Body of pancreas (tissue), 4 donors: ENCODE measurements around the gene B3GLCT.

Source experiments
- POLR2A ChIP-seq, 3 donors: fragments of 450-650 bp; IDR thresholded peaks; one replicate each; pipeline ENCODE4 v1.6.1; 2016; ENCODE audit warnings: antibody characterized with exemption in 3 of 3, mild to moderate bottlenecking in 2 of 3
- TF ChIP-seq, protein P1 (sequence below), 7 experiments: fragments of 450-650 bp in 4 of 7; fragments of 200-600 bp in 3 of 7; sonication (generic) in 3 of 7; IDR thresholded peaks; one replicate each; pipeline ENCODE4 v1.5.1; 2016 to 2019; ENCODE audit warnings: antibody characterized with exemption in 7 of 7

DNA sequence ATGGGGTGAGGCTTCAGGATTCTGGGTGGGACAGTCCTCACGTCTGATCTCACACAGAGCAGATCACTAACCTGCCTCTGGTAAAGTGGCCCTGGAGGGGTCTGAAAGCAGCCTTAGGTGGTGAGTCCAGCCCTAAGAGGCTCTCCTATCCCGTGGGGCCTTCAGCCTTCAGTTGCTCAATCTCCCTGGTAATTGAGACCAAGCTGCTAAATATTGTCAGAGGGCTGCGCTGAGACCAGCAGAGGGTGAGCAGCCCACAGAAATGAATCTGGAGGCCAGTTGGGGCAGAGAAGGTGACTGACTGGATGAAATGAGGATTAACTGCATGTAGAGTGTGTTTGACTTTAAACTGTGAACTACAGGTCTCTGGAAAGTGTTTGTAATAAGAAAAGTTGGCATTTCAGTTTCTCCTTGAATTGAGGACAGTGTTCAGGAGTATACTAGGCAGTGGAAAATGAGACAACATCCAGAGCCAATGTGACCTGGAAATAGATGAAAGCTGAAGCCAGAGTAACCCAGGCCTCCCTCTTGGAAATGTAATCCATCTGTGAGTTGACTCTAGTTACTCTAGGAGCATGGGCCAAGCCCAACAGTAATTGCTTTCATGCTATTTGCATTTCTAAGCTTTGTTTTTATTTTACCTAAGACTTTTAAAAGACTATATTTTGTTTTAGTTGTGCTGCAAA is 23.8 kb upstream of the B3GLCT start:
- TF ChIP-seq, protein P1, sequence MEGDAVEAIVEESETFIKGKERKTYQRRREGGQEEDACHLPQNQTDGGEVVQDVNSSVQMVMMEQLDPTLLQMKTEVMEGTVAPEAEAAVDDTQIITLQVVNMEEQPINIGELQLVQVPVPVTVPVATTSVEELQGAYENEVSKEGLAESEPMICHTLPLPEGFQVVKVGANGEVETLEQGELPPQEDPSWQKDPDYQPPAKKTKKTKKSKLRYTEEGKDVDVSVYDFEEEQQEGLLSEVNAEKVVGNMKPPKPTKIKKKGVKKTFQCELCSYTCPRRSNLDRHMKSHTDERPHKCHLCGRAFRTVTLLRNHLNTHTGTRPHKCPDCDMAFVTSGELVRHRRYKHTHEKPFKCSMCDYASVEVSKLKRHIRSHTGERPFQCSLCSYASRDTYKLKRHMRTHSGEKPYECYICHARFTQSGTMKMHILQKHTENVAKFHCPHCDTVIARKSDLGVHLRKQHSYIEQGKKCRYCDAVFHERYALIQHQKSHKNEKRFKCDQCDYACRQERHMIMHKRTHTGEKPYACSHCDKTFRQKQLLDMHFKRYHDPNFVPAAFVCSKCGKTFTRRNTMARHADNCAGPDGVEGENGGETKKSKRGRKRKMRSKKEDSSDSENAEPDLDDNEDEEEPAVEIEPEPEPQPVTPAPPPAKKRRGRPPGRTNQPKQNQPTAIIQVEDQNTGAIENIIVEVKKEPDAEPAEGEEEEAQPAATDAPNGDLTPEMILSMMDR (IDR thresholded peaks at IDR 0.05), result no peak
- no peak for TF ChIP-seq POLR2A (IDR thresholded peaks at IDR 0.05)
